ENCODE results near the gene LETMD1. TPM values are rescaled to one million over a fixed set of nuclear protein-coding genes. Genes with fewer than 3 reads are reported as not detected.

The LETMD1 gene
- total and polyA plus RNA-seq, 2 donors (not counting 3 experiments of a cell fraction or from before 2014, with no cell fraction given) = 38.9 to 47.7 TPM

- Histone ChIP-seq H2AFZ (ENCODE audit: low read depth, low read length) (no peak overlapping the region), H3K4me3 (replicated peaks in 1 of 3; ENCODE audit: insufficient read depth in 1 of 3, low read depth in 1 of 3, low read length in 3 of 3) (no peak overlapping the region), H4K20me1 (replicated peaks; ENCODE audit: control insufficient read depth, extremely low read depth, insufficient read depth, low read length) (no peaks in the 10 kb centered on the region), H3K36me3 (ENCODE audit: control insufficient read depth in 2 of 2, extremely low read depth in 1 of 2, insufficient read depth in 2 of 2, low read length in 2 of 2) (peaks cover 0 to 3% of the 10 kb centered on the region in 2 experiments), H3K9ac (replicated peaks; ENCODE audit: extremely low read depth, insufficient read depth, low read length) (no peak overlapping the region), H3K9me3 (replicated peaks; ENCODE audit: control insufficient read depth, insufficient read depth, low read length) (no peaks in the 10 kb centered on the region), H3K27ac (ENCODE audit: insufficient read depth, low read depth, low read length) (no peak overlapping the region), H3K27me3 (ENCODE audit: control insufficient read depth in 2 of 2, insufficient read depth in 2 of 2, low read length in 2 of 2) (no peaks in the 10 kb centered on the region), H3K4me1 (ENCODE audit: control insufficient read depth, extremely low read depth, insufficient read depth, low read length) (no peaks in the 10 kb centered on the region), H3K4me2 (ENCODE audit: insufficient read depth, low read length) (no peak overlapping the region), H3K9me1 (replicated peaks; ENCODE audit: control insufficient read depth, extremely low read depth, insufficient read depth, low read length) (no peaks in the 10 kb centered on the region), H3K79me2 (ENCODE audit: control insufficient read depth, insufficient read depth, low read length) (peaks cover 21% of the 10 kb centered on the region)
- intact Hi-C loops (cut with micrococcal nuclease) = no loop called here
- no peak for FAIRE-seq
- ChIA-PET POLR2A (no interaction called here), CTCF (interaction anchor here (1.2 to 1.5 kb wide), 3 partner anchors 9 to 243 kb away, joined by 3 to 6 read pairs (median 4); no protein-coding TSS in a partner anchor)
- dilution Hi-C loops (cut with MboI; ENCODE audit: extremely low pct_ligation_motif_present, low sequenced_read_pairs) = no loop called here
- DNase-seq (ENCODE audit: low read depth, low spot score) = no peak
- BruUV-seq (replicated peaks) = no TSS peak
- TF ChIP-seq POLR2A (IDR thresholded peaks at IDR 0.05; ENCODE audit: low read depth, low read length) (no peak), EZH2 (IDR thresholded peaks at IDR 0.05; ENCODE audit: borderline replicate concordance, low read depth, low read length, severe bottlenecking) (no peak), FOS (IDR thresholded peaks at IDR 0.05; ENCODE audit: borderline replicate concordance, insufficient read depth, low read length) (no peak), MAX (IDR thresholded peaks at IDR 0.05; ENCODE audit: insufficient read depth, insufficient read length) (no peak), MYC (IDR thresholded peaks at IDR 0.05; ENCODE audit: low read depth, low read length) (no peak), JUN (IDR thresholded peaks at IDR 0.05; ENCODE audit: borderline replicate concordance, insufficient read depth, insufficient read length, low read depth) (no peak), POLR2AphosphoS5 (IDR thresholded peaks at IDR 0.05; ENCODE audit: insufficient read depth, low read depth, low read length) (no peak), GATA2 (IDR thresholded peaks at IDR 0.05; ENCODE audit: insufficient read depth, insufficient read length, low read depth, low read length) (no peak), CTCF (IDR thresholded peaks at IDR 0.05; ENCODE audit: extremely low read depth in 1 of 2, insufficient read depth in 1 of 2, low read depth in 1 of 2, low read length in 2 of 2) (no peak)
These were observed 39.6 kb upstream of the LETMD1 start for GRCh38 chr12:51008329-51009055.

Measured in endothelial cell of umbilical vein (primary cell).